HepG2 (cell line): Measurements from ENCODE around the gene PPP4R3A. TPM values are rescaled to one million over a fixed set of nuclear protein-coding genes. Genes with fewer than 3 reads are reported as not detected.
A peak's percentile ranks its signal among the peaks of the same experiment; 100 is the strongest.

ENCODE experiments used
- ATF6 ChIP-seq: sonication (generic); formaldehyde crosslinking; conservative IDR thresholded peaks from 2 replicates; pipeline ENCODE4 v1.4.0; 2020; ENCODE audit warnings: missing genetic modification reagents
- CCDC6 ChIP-seq: sonication (generic); formaldehyde crosslinking; IDR thresholded peaks from 2 replicates; pipeline ENCODE4 v1.8.1; 2022; ENCODE audit warnings: mild to moderate bottlenecking, missing genetic modification reagents, moderate library complexity
- CENPX ChIP-seq: sonication (generic); formaldehyde crosslinking; IDR thresholded peaks from 2 replicates; pipeline ENCODE4 v1.9.0; 2021; ENCODE audit warnings: mild to moderate bottlenecking, missing genetic modification reagents, moderate library complexity
- E2F2 ChIP-seq: sonication (generic); formaldehyde crosslinking; IDR thresholded peaks from 2 replicates; pipeline ENCODE4 v1.4.0; 2020; ENCODE audit warnings: missing genetic modification reagents, borderline replicate concordance
- EZH2 ChIP-seq: conservative IDR thresholded peaks from 2 replicates; pipeline ENCODE4 v1.6.1; 2012; ENCODE audit warnings: mild to moderate bottlenecking, low read depth, low read length, moderate library complexity
- HMGXB4 ChIP-seq, 2 experiments: sonication (generic) in 1 of 2; formaldehyde crosslinking in 1 of 2; IDR thresholded peaks; 2 replicates each; pipeline versions ENCODE4 v1.4.0 to v1.6.1; 2018 to 2020; ENCODE audit warnings: missing genetic modification reagents in 2 of 2, borderline replicate concordance in 1 of 2, low read depth in 1 of 2, mild to moderate bottlenecking in 1 of 2, missing biosample characterization in 1 of 2
- IKZF4 ChIP-seq: sonication (generic); formaldehyde crosslinking; IDR thresholded peaks from 2 replicates; pipeline ENCODE4 v1.5.1; 2020; ENCODE audit warnings: borderline replicate concordance, mild to moderate bottlenecking, low read depth, missing genetic modification reagents; ENCODE audit errors: not compliant biosample characterization
- NCOR1 ChIP-seq: fragments of 200-600 bp; sonication (generic); IDR thresholded peaks from 2 replicates; pipeline ENCODE4 v1.7.0; 2017; ENCODE audit warnings: antibody characterized with exemption, low read length, borderline replicate concordance
- NRL ChIP-seq: sonication (generic); formaldehyde crosslinking; IDR thresholded peaks from 2 replicates; pipeline ENCODE4 v1.5.0; 2020; ENCODE audit warnings: missing genetic modification reagents, mild to moderate bottlenecking, moderate library complexity, borderline replicate concordance
- PREB ChIP-seq: sonication (generic); formaldehyde crosslinking; IDR thresholded peaks from 2 replicates; pipeline ENCODE4 v1.4.0; 2020; ENCODE audit warnings: missing genetic modification reagents
- RFXAP ChIP-seq: sonication (generic); formaldehyde crosslinking; IDR thresholded peaks from 2 replicates; pipeline ENCODE4 v1.4.0; 2020; ENCODE audit warnings: missing genetic modification reagents, borderline replicate concordance
- SMC3 ChIP-seq: IDR thresholded peaks from 2 replicates; pipeline ENCODE4 v1.6.1; 2011; ENCODE audit warnings: low read length, improper control_type of control experiment
- ZFP36L2 ChIP-seq: sonication (generic); formaldehyde crosslinking; IDR thresholded peaks from 2 replicates; pipeline ENCODE4 v1.4.0; 2020; ENCODE audit warnings: missing genetic modification reagents
- ZNF263 ChIP-seq: sonication (generic); formaldehyde crosslinking; IDR thresholded peaks from 2 replicates; pipeline ENCODE4 v1.4.0; 2020; ENCODE audit warnings: missing genetic modification reagents
- ZNF432 ChIP-seq: sonication (generic); formaldehyde crosslinking; IDR thresholded peaks from 2 replicates; pipeline ENCODE4 v1.5.0; 2020; ENCODE audit warnings: missing genetic modification reagents, mild to moderate bottlenecking, borderline replicate concordance
- ZNF589 ChIP-seq: sonication (generic); formaldehyde crosslinking; conservative IDR thresholded peaks from 2 replicates; pipeline ENCODE4 v1.8.0; 2022; ENCODE audit warnings: mild to moderate bottlenecking, moderate library complexity, missing genetic modification reagents
- ZNF597 ChIP-seq: sonication (generic); formaldehyde crosslinking; IDR thresholded peaks from 2 replicates; pipeline ENCODE4 v1.5.0; 2020; ENCODE audit warnings: missing genetic modification reagents
- ZNF678 ChIP-seq: sonication (generic); formaldehyde crosslinking; IDR thresholded peaks from 2 replicates; pipeline ENCODE4 v1.4.0; 2020; ENCODE audit warnings: mild to moderate bottlenecking, missing genetic modification reagents
- ZNF704 ChIP-seq: sonication (generic); formaldehyde crosslinking; IDR thresholded peaks from 2 replicates; pipeline ENCODE4 v1.8.1; 2023; ENCODE audit warnings: mild to moderate bottlenecking, inconsistent platforms, moderate library complexity, missing genetic modification reagents, borderline replicate concordance
- ZNF788 ChIP-seq: sonication (generic); formaldehyde crosslinking; IDR thresholded peaks from 2 replicates; pipeline ENCODE4 v1.5.0; 2020; ENCODE audit warnings: mild to moderate bottlenecking, missing genetic modification reagents, borderline replicate concordance
- polyA plus RNA-seq, 8 experiments: library from polyadenylated mRNA; depleted of rRNA in 3 of 8; stranded (reverse) in 7 of 8; unstranded in 1 of 8; fragments of >200 nt; fragmentation: Illumina TruSeq in 4 of 8; extraction: Trizol in 4 of 8; gene quantifications; 2 replicates each; pipeline versions ENCODE4 v1.2.1 to v1.2.3, GENCODE V29; 2011 to 2016; ENCODE audit warnings: low read depth in 4 of 8, missing spikeins in 1 of 8, mixed read lengths in 1 of 8; ENCODE audit not compliant: insufficient read depth in 1 of 8
- total RNA-seq, 5 experiments: library from RNA; depleted of rRNA; stranded (reverse); fragments of >200 nt; fragmentation: Illumina TruSeq; extraction: Trizol; gene quantifications; 2 replicates each; pipeline ENCODE4 v1.2.3, GENCODE V29; 2016; ENCODE audit warnings: low read depth in 1 of 5

The PPP4R3A gene
- total and polyA plus RNA-seq, 2 of the 13 experiments (the other 11 are each of a cell fraction or from before 2014, with no cell fraction given), result 22.5 to 57.4 TPM

GRCh38 chr14:91418387-91419043, 91.6 kb downstream of the PPP4R3A start (continued):
- TF ChIP-seq PREB (CRISPR knock-in tag) (no peak), CENPX (CRISPR knock-in tag) (no peak), ZNF678 (CRISPR knock-in tag) (no peak), NRL (CRISPR knock-in tag) (no peak), ZNF432 (CRISPR knock-in tag) (no peak), ZNF263 (CRISPR knock-in tag) (no peak; the same call in 1 of the 2 replicates), EZH2 (no peak), SMC3 (peak; percentile 50; the same call in 1 of the 2 replicates), ATF6 (CRISPR knock-in tag) (no peak), ZFP36L2 (CRISPR knock-in tag) (no peak), CCDC6 (CRISPR knock-in tag) (peak; percentile 51; the same call in 1 of the 2 replicates), E2F2 (0 out of 2 replicates have a peak, but pooled peaks have one; percentile 11), ZNF597 (no peak), RFXAP (peak; percentile 30; the same call in 1 of the 2 replicates), ZNF704 (CRISPR knock-in tag) (peak; percentile 46; the same call in 1 of the 2 replicates), NCOR1 (no peak), ZNF788 (CRISPR knock-in tag) (peak; percentile 70; the same call in 1 of the 2 replicates), IKZF4 (CRISPR knock-in tag) (no peak), ZNF589 (CRISPR knock-in tag) (no peak), HMGXB4 (CRISPR knock-in tag; IDR thresholded peaks at IDR 0.05; ENCODE audit: borderline replicate concordance in 1 of 2, low read depth in 1 of 2) (peak; percentile 38 to 75; a peak in 3 of 4 replicates)
